Fibroblast of peridontal ligament (primary cell): Measurements from ENCODE around the gene HTRA1.

ENCODE experiments used
- DNase-seq: peaks from one replicate; pipeline ENCODE4 v3.0.0-alpha.2; 2010; ENCODE audit errors: extremely low read depth

The HTRA1 gene

GRCh38 chr10:122454603-122455080 lies 6.7 kb upstream of the HTRA1 start, which contains the start of gene ARMS2:
Gene ARMS2, plus strand, starts transcription at chr10:122454653. Its CDS starts 75 bp downstream, at chr10:122454728.
- no peak for DNase-seq

- DNase-seq, result no peak
These were observed 5.8 kb upstream of the HTRA1 start for GRCh38 chr10:122455376-122456079.

GRCh38 chr10:122457934-122458333 lies 3.4 kb upstream of the HTRA1 start:
- no peak for DNase-seq

- DNase-seq, result no peak
These were observed 2.7 kb upstream of the HTRA1 start for GRCh38 chr10:122458693-122459092.

GRCh38 chr10:122459561-122460273 lies 1.6 kb upstream of the HTRA1 start:
- peak; percentile 44 for DNase-seq

GRCh38 chr10:122460891-122461293 lies 461 bp upstream of the HTRA1 start:
- no peak for DNase-seq

GRCh38 chr10:122461729-122462532 lies 578 bp downstream of the HTRA1 start:
- DNase-seq, result no peak

- peak; percentile 69 for DNase-seq
These were observed 1.4 kb downstream of the HTRA1 start for GRCh38 chr10:122462533-122463465.

GRCh38 chr10:122463466-122464249 lies 2.3 kb downstream of the HTRA1 start:
- no peak for DNase-seq

- DNase-seq, result no peak
These were observed 2.8 kb downstream of the HTRA1 start for GRCh38 chr10:122464250-122464510.

- DNase-seq, result no peak
These were observed 3.2 kb downstream of the HTRA1 start for GRCh38 chr10:122464586-122464985.

GRCh38 chr10:122465401-122466040 lies 4.2 kb downstream of the HTRA1 start:
- no peak for DNase-seq

- no peak for DNase-seq
These were observed 5.6 kb downstream of the HTRA1 start for GRCh38 chr10:122466951-122467381.

GRCh38 chr10:122467701-122468100 lies 6.3 kb downstream of the HTRA1 start:
- DNase-seq, result no peak

GRCh38 chr10:122468307-122468925 lies 7.1 kb downstream of the HTRA1 start:
- DNase-seq, result no peak

GRCh38 chr10:122468926-122469781 lies 7.8 kb downstream of the HTRA1 start:
- DNase-seq, result peak; percentile 98

GRCh38 chr10:122469848-122470247 lies 8.5 kb downstream of the HTRA1 start:
- no peak for DNase-seq

GRCh38 chr10:122471531-122472177 lies 10.3 kb downstream of the HTRA1 start:
- no peak for DNase-seq
